22Rv1 (cell line): ENCODE measurements around the gene BRI3BP.

Experiments used
- H3K27ac ChIP-seq: fragments of 450-650 bp; 2 replicates; pipeline ENCODE4 v1.5.1; 2017
- CTCF ChIP-seq: fragments of 450-650 bp; IDR thresholded peaks from 2 replicates; pipeline ENCODE4 v1.5.1; 2017; ENCODE audit warnings: mild to moderate bottlenecking
- ZFX ChIP-seq: fragments of 450-650 bp; IDR thresholded peaks from 2 replicates; pipeline ENCODE4 v1.6.1; 2017; ENCODE audit warnings: antibody characterized with exemption, borderline replicate concordance

BRI3BP gene

DNA sequence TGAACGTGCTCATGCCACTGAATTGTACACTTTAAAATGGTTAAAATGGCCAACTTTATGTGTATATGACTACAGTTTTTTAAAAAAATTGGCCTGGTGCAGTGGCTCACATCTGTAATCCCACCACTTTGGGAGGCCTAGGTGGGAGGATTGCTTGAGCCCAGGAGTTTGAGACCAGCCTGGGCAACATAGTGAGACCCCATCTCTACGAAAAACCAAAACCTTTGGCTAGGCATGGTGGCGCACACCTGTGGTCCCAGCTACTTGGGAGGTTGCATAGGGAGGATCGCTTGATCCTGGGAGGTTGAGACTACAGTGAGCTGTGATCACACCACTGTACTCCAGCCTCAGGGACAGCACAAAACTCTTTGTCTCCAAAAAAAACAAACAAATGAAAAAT, 5.3 kb downstream of the BRI3BP start:
- no peak overlapping the region for H3K27ac ChIP-seq
- TF ChIP-seq CTCF (no peak), ZFX (no peak)

GRCh38 chr12:125001636-125002035, 8.2 kb downstream of the BRI3BP start:
- H3K27ac ChIP-seq, result no peak overlapping the region
- TF ChIP-seq ZFX (no peak), CTCF (no peak)

DNA sequence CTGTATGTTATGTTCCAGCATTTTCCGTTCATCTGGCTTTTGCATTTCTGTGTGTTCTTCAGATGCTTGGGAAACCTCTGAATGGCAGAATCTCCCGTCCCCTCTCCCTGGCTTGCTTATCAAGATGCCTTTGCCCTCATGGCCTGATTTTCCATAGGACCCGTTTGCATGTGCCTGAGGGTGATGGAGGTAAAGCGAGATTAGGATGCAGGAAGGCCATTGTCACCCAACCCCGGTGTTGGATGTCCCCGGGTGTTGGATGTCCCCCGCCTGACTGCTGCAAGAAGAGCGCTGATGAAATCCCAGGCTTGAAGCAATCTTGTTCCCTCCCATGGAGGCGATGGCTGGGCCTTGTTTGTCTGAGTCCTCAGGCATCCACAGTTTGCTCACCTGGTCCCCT, 9.6 kb downstream of the BRI3BP start:
- no peak overlapping the region for H3K27ac ChIP-seq
- TF ChIP-seq ZFX (no peak), CTCF (no peak)

GRCh38 chr12:125004621-125005020, 11.2 kb downstream of the BRI3BP start:
- no peak overlapping the region for H3K27ac ChIP-seq
- TF ChIP-seq ZFX (no peak), CTCF (no peak)

GRCh38 chr12:125005652-125006051, 12.2 kb downstream of the BRI3BP start:
- H3K27ac ChIP-seq, result no peak overlapping the region
- no peak for TF ChIP-seq ZFX
- no peak for TF ChIP-seq CTCF

DNA sequence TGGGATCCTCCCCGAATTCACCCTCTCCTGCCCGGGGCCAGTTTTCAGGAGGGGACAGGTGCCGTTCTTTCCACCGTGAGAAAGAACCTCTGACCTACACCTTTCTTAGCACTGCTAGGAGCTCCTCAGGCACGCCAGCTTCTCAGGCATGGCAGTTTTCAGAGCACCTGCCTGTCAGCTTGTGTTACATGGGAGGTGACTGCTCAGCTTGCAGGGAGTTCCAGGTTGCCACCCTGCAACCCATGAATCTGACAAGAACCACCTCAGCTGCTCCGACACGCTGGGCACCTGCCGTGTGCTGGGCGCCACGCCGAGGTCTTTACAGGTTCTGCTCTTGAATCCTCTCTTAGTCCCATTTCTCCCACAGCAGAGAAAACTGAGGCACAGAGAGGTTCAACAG, 12.9 kb downstream of the BRI3BP start:
- H3K27ac ChIP-seq, result no peak overlapping the region
- TF ChIP-seq ZFX (no peak), CTCF (no peak)

GRCh38 chr12:125013816-125014442, 20.5 kb downstream of the BRI3BP start:
- TF ChIP-seq CTCF, result no peak
- no peak for TF ChIP-seq ZFX
- no peak overlapping the region for H3K27ac ChIP-seq
